ENCODE measurements around the gene TAAR6.

GRCh38 chr6:132596201-132596600 lies 26.1 kb downstream of the TAAR6 start:
- TF ChIP-seq POLR2A (IDR thresholded peaks at IDR 0.05): no peak
- no peak for TF ChIP-seq CTCF (IDR thresholded peaks at IDR 0.05)
- TF ChIP-seq EP300 (IDR thresholded peaks at IDR 0.05; ENCODE audit: low read depth): no peak

All from transverse colon (tissue), 3 donors.